Kidney (tissue), 14 donors: ENCODE results near the gene ZNF469. TPM values are rescaled to one million over a fixed set of nuclear protein-coding genes. Genes with fewer than 3 reads are reported as not detected.
"Not testable (repeated sequence)": the region's sequence is repeated elsewhere in the genome, so short reads cannot be mapped to it uniquely, and the experiment has no call there.

ENCODE experiments used
- DNase-seq, 5 donors: peaks; one replicate each; pipeline ENCODE4 v3.0.0-alpha.2; 2013 to 2020
- FAIRE-seq: peaks from 2 replicates; lab custom pipeline; 2012; peaks lifted over from hg19 to GRCh38; lab: Jason Lieb, UNC
- H3K27ac ChIP-seq, 2 donors: one replicate each; pipeline ENCODE4 v1.7.0; 2013; ENCODE audit warnings: low read depth in 2 of 2, low read length in 2 of 2, inconsistent platforms in 1 of 2
- H3K27me3 ChIP-seq: one replicate; pipeline ENCODE4 v1.7.1; 2013; ENCODE audit warnings: low read length, inconsistent platforms; ENCODE audit not compliant: control insufficient read depth, insufficient read depth
- H3K36me3 ChIP-seq, 3 donors: one replicate each; pipeline versions ENCODE4 v1.7.0 to v1.7.1; 2013; ENCODE audit warnings: low read length in 3 of 3, control low read depth in 1 of 3, inconsistent platforms in 1 of 3; ENCODE audit not compliant: insufficient read depth in 3 of 3, control insufficient read depth in 2 of 3
- H3K4me1 ChIP-seq, 3 donors: one replicate each; pipeline versions ENCODE4 v1.7.0 to v1.7.1; 2013; ENCODE audit warnings: low read length in 3 of 3, inconsistent platforms in 1 of 3, low read depth in 1 of 3; ENCODE audit not compliant: control insufficient read depth in 2 of 3, insufficient read depth in 2 of 3
- H3K4me3 ChIP-seq, 3 donors: one replicate each; pipeline versions ENCODE4 v1.7.0 to v1.8.1; 2013; ENCODE audit warnings: low read length in 3 of 3, control low read depth in 1 of 3, inconsistent platforms in 1 of 3
- H3K9ac ChIP-seq, 3 donors: one replicate each; pipeline versions ENCODE4 v1.7.0 to v1.7.1; 2013; ENCODE audit warnings: low read length in 3 of 3, control low read depth in 1 of 3, inconsistent platforms in 1 of 3
- H3K9me3 ChIP-seq, 3 donors: one replicate each; pipeline versions ENCODE4 v1.7.0 to v1.7.1; 2013; ENCODE audit warnings: low read length in 3 of 3, control low read depth in 1 of 3, inconsistent platforms in 1 of 3; ENCODE audit not compliant: control insufficient read depth in 2 of 3, insufficient read depth in 1 of 3
- intact Hi-C: fragments of 100-400 bp; cut with DNase I; formaldehyde crosslinking; loops from one replicate; pipeline ENCODE4 v1.11.1; 2022
- polyA plus RNA-seq: library from polyadenylated mRNA; stranded (reverse); fragments of 350-450 nt; fragmentation: Illumina TruSeq; extraction: RNeasy Lipid Tissue Mini Kit (QIAGEN cat#74804); gene quantifications from one replicate; pipeline ENCODE4 v1.2.3, GENCODE V29; 2014; ENCODE audit warnings: low read depth, low replicate concordance; ENCODE audit not compliant: insufficient read depth
- total RNA-seq: library from RNA; stranded (reverse); fragmentation: NEBNext Ultra II Directional; extraction: Animal tissue kit (Norgen Biotek cat#: 25700); gene quantifications from one replicate; pipeline ENCODE4 v1.2.1, GENCODE V29; 2021
- TF ChIP-seq, protein P1 (sequence below): IDR thresholded peaks from 3 replicates; pipeline ENCODE4 v1.5.1; 2012; ENCODE audit warnings: mild to moderate bottlenecking, moderate library complexity, borderline replicate concordance; ENCODE audit not compliant: insufficient read depth; ENCODE audit errors: extremely low read depth
- donor health status: control.
- donor health status: control.
- donor health status: control.
- donor health status: control.
- donor health status: control.
- donor health status: DM: yes; HTN: yes; CAD: no.
- donor health status: Normal renal cell carcinoma (clear cell type).

Gene ZNF469
- total and polyA plus RNA-seq, 2 donors from 2014 or later, result 0.09 to 1.6 TPM

DNA sequence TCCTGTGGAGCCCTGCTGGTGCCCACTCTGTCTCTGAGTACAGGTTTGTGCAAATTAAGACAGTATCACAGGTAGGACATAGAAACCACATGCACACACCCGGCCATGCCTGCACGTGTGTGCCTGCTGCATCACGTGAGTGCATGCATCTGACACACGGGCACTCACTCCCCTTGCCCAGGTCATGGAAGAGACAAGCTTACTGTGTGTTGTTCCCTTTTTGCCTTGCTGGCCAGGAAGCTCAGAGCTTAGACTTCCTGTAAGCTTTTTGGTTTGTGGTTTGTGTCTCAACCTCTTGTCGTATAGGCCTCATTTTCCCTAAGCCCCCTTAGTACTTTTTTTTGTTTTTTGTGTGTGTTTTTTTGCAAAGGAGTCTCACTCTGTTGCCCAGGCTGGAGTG is 25.0 kb downstream of the ZNF469 start:
- Histone ChIP-seq H3K9me3 (no peaks in the 10 kb centered on the region), H3K36me3 (no peaks in the 10 kb centered on the region), H3K27me3 (no peaks in the 10 kb centered on the region), H3K9ac (no peak overlapping the region), H3K4me1 (no peaks in the 10 kb centered on the region), H3K4me3 (no peak overlapping the region), H3K27ac (no peak overlapping the region)
- FAIRE-seq, result no peak
- DNase-seq, result no peak
- TF ChIP-seq, protein P1, sequence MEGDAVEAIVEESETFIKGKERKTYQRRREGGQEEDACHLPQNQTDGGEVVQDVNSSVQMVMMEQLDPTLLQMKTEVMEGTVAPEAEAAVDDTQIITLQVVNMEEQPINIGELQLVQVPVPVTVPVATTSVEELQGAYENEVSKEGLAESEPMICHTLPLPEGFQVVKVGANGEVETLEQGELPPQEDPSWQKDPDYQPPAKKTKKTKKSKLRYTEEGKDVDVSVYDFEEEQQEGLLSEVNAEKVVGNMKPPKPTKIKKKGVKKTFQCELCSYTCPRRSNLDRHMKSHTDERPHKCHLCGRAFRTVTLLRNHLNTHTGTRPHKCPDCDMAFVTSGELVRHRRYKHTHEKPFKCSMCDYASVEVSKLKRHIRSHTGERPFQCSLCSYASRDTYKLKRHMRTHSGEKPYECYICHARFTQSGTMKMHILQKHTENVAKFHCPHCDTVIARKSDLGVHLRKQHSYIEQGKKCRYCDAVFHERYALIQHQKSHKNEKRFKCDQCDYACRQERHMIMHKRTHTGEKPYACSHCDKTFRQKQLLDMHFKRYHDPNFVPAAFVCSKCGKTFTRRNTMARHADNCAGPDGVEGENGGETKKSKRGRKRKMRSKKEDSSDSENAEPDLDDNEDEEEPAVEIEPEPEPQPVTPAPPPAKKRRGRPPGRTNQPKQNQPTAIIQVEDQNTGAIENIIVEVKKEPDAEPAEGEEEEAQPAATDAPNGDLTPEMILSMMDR, result no peak
- intact Hi-C loops, result no loop called here

DNA sequence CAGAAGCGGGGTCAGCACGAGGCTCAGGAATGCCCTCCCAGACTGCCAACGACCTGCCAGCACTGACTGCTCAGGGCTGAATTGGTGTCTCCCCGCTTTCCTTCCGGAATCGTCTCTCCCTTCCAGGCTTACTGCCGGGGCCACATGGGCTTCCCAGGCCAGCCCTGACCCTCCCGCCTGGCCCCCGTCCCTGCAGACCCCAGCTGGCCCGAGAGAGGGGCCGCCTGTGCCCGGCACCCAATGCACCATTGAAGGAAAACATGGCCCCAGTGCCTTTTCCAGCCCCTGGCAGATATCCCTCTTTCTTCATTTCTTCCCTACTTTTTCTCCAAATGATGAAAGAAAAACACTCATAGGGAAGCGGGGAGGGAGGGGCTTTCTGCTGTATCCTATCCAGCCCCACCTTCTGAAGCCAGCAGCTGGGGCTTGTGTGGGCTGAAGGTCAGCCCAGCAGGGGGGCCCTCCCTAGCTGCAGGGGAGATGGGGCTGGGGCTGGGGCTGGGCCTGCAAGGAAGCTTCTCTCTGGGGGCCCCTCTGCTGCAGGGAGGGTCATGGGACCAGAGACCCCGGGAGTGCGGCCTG is 25.9 kb downstream of the ZNF469 start:
- DNase-seq, result no peak
- FAIRE-seq, result no peak
- intact Hi-C loops, result no loop called here
- H3K4me3 ChIP-seq, result no peak overlapping the region
- no peaks in the 10 kb centered on the region for H3K27me3 ChIP-seq
- no peak overlapping the region for H3K27ac ChIP-seq
- no peak overlapping the region for H3K9ac ChIP-seq
- TF ChIP-seq, protein P1, result no peak
- H3K9me3 ChIP-seq, result no peaks in the 10 kb centered on the region
- H3K4me1 ChIP-seq, result no peaks in the 10 kb centered on the region
- no peaks in the 10 kb centered on the region for H3K36me3 ChIP-seq

DNA sequence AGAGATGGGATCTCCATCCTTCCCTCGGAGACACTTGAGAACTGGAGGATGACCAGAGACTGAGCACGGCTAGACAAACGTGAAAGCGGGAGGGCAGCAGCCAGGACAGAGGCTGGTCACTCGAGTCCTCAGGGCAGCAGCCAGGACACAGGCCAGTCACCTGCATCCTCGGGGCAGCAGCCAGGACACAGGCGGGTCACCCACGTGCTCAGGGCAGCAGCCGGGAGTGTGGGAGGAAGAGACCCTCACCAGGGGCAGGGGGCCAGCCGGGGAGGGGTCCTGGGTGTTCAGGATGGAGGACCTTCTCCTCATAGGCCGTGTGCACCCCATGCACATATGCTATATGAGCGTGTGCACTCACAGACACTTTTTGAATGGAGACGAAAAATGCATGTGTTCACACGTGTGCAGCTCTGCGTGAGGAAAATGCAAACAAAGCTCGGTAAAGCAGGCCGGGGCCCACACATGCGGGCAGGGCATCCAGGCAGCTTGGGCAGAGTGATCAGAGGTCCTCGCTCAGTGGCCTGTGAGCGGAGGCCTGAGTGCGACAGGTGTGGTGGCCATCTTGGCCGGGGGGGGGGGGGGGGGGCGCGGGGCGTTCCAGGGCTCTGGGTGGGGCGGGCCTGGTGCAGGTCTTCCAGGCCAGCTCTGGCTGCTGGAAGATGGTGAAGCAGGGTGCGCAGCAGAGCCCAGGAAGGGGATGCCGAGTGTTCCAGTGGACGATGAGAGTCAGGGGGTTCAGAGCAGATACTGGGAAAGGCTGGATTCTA is 26.7 kb downstream of the ZNF469 start:
- Histone ChIP-seq H3K4me1 (no peaks in the 10 kb centered on the region), H3K36me3 (no peaks in the 10 kb centered on the region), H3K9me3 (no peaks in the 10 kb centered on the region), H3K27ac (no peak overlapping the region), H3K4me3 (no peak overlapping the region), H3K27me3 (no peaks in the 10 kb centered on the region), H3K9ac (no peak overlapping the region)
- no peak for FAIRE-seq
- intact Hi-C loops, result no loop called here
- DNase-seq, result no peak
- TF ChIP-seq, protein P1, result no peak

DNA sequence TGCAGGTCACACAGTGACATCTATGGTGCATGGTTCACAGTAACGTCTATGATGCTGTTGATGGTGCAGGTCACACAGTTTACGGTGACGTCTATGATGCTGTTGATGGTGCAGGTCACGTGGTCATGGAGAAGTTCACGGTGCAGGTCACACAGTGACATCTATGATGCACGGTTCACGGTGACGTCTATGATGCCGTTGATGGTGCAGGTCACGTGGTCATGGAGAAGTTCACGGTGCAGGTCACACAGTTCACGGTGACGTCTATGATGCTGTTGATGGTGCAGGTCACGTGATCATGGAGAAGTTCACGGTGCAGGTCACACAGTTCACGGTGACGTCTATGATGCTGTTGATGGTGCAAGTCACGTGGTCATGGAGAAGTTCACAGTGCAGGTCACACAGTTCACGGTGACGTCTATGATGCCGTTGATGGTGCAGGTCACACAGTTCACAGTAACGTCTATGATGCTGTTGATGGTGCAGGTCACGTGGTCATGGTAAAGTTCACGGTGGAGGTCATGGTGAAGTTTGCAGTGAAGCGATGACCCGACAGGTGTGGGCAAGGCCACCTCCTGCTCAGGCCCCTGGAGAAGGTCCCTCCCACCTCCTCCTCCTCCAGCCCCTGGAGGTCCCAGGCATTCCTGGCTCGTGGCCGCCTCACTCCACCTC is 27.7 kb downstream of the ZNF469 start:
- H3K4me1 ChIP-seq, intact Hi-C loops, H3K27ac ChIP-seq, FAIRE-seq, H3K9me3 ChIP-seq, H3K36me3 ChIP-seq, DNase-seq, H3K27me3 ChIP-seq, H3K4me3 ChIP-seq, H3K9ac ChIP-seq: not testable (repeated sequence)
